ENCODE results near the gene C1QL4. TPM values are rescaled to one million over a fixed set of nuclear protein-coding genes. Genes with fewer than 3 reads are reported as not detected.

Gene C1QL4
- polyA plus RNA-seq, 3 donors, result not detected

- no peak for DNase-seq
- Mint-ChIP-seq H3K27me3 (ENCODE audit: low read depth in 3 of 3) (peaks cover 47 to 60% (median 51%) of the 10 kb centered on the region in 3 donors), H3K36me3 (peaks cover 57 to 60% of the 10 kb centered on the region in 2 donors), H3K9me3 (peaks cover 0 to 15% (median 7%) of the 10 kb centered on the region in 7 donors), H3K27ac (no peak overlapping the region), H3K4me1 (peaks cover 21% of the 10 kb centered on the region), H3K4me3 (peak overlapping the region in 1 of 2 donors; percentile 81)
- no peak overlapping the region for H2AFZ ChIP-seq (ENCODE audit: insufficient read depth, low read depth, low read length, poor library complexity, severe bottlenecking)
- no peak overlapping the region for H3K4me2 ChIP-seq (replicated peaks; ENCODE audit: extremely low read depth, low read length, poor library complexity, severe bottlenecking)
- no peaks in the 10 kb centered on the region for H4K20me1 ChIP-seq (ENCODE audit: insufficient read depth, low read length)
- H3K9me3 ChIP-seq (replicated peaks in 1 of 2; ENCODE audit: control insufficient read depth in 1 of 2, insufficient read depth in 1 of 2, low read length in 2 of 2), result peaks cover 0 to 12% of the 10 kb centered on the region in 2 donors
- no peak overlapping the region for H3K4me3 ChIP-seq (replicated peaks in 1 of 3; ENCODE audit: low read depth in 2 of 3, low read length in 3 of 3)
- peak; percentile 54 for TF ChIP-seq CTCF (IDR thresholded peaks at IDR 0.05)
- H3K27ac ChIP-seq (ENCODE audit: low read depth in 1 of 2, low read length in 2 of 2), result no peak overlapping the region
- H3K9ac ChIP-seq (ENCODE audit: insufficient read depth, low read length, poor library complexity, severe bottlenecking), result no peak overlapping the region
- H3K79me2 ChIP-seq (ENCODE audit: insufficient read depth, low read length), result no peaks in the 10 kb centered on the region
- 63% methylated on average over 10 of the region's 11 CpGs for WGBS (ENCODE audit: insufficient coverage)
- intact Hi-C loops (cut with micrococcal nuclease), result no loop called here
- peaks cover 22 to 46% of the 10 kb centered on the region in 2 donors for H3K36me3 ChIP-seq (replicated peaks in 1 of 2; ENCODE audit: control insufficient read depth in 1 of 2, insufficient read depth in 2 of 2, low read length in 2 of 2)
- H3K4me1 ChIP-seq (ENCODE audit: control insufficient read depth in 1 of 2, insufficient read depth in 2 of 2, low read length in 2 of 2), result peaks cover 4 to 11% of the 10 kb centered on the region in 2 donors
- peaks cover 41 to 47% of the 10 kb centered on the region in 2 donors for H3K27me3 ChIP-seq (ENCODE audit: control insufficient read depth in 2 of 2, insufficient read depth in 2 of 2, low read length in 2 of 2)
Observed at GRCh38 chr12:49331380-49332222, 5.4 kb downstream of the C1QL4 start.

- Histone ChIP-seq H3K79me2 (ENCODE audit: insufficient read depth, low read length) (no peaks in the 10 kb centered on the region), H3K9ac (ENCODE audit: insufficient read depth, low read length, poor library complexity, severe bottlenecking) (no peak overlapping the region), H2AFZ (ENCODE audit: insufficient read depth, low read depth, low read length, poor library complexity, severe bottlenecking) (no peak overlapping the region), H3K4me1 (ENCODE audit: control insufficient read depth in 1 of 2, insufficient read depth in 2 of 2, low read length in 2 of 2) (peaks cover 2 to 6% of the 10 kb centered on the region in 2 donors), H3K27me3 (ENCODE audit: control insufficient read depth in 2 of 2, insufficient read depth in 2 of 2, low read length in 2 of 2) (peaks cover 33 to 39% of the 10 kb centered on the region in 2 donors), H3K4me2 (replicated peaks; ENCODE audit: extremely low read depth, low read length, poor library complexity, severe bottlenecking) (no peak overlapping the region), H3K4me3 (replicated peaks in 1 of 3; ENCODE audit: low read depth in 2 of 3, low read length in 3 of 3) (no peak overlapping the region), H4K20me1 (ENCODE audit: insufficient read depth, low read length) (no peaks in the 10 kb centered on the region), H3K27ac (ENCODE audit: low read depth in 1 of 2, low read length in 2 of 2) (no peak overlapping the region), H3K9me3 (replicated peaks in 1 of 2; ENCODE audit: control insufficient read depth in 1 of 2, insufficient read depth in 1 of 2, low read length in 2 of 2) (peaks cover 0 to 12% of the 10 kb centered on the region in 2 donors), H3K36me3 (replicated peaks in 1 of 2; ENCODE audit: control insufficient read depth in 1 of 2, insufficient read depth in 2 of 2, low read length in 2 of 2) (peaks cover 22 to 54% of the 10 kb centered on the region in 2 donors)
- no peak for TF ChIP-seq CTCF (IDR thresholded peaks at IDR 0.05)
- DNase-seq, result no peak
- H3K36me3 Mint-ChIP-seq, result peaks cover 58 to 68% of the 10 kb centered on the region in 2 donors
- peaks cover 19% of the 10 kb centered on the region for H3K4me1 Mint-ChIP-seq
- peaks cover 43 to 52% (median 45%) of the 10 kb centered on the region in 3 donors for H3K27me3 Mint-ChIP-seq (ENCODE audit: low read depth in 3 of 3)
- intact Hi-C loops (cut with micrococcal nuclease), result no loop called here
- no peak overlapping the region for H3K27ac Mint-ChIP-seq
- peaks cover 0 to 15% (median 6%) of the 10 kb centered on the region in 7 donors for H3K9me3 Mint-ChIP-seq
- H3K4me3 Mint-ChIP-seq, result no peak overlapping the region
- 89% methylated on average over 10 of the region's 14 CpGs for WGBS (ENCODE audit: insufficient coverage)
Observed at GRCh38 chr12:49330631-49331379, 6.2 kb downstream of the C1QL4 start.

All from CD14-positive monocyte (primary cell).